Measurements from ENCODE around the gene HIP1. TPM values are rescaled to one million over a fixed set of nuclear protein-coding genes. Genes with fewer than 3 reads are reported as not detected.
"Not testable (repeated sequence)": the region's sequence is repeated elsewhere in the genome, so short reads cannot be mapped to it uniquely, and the experiment has no call there.

The HIP1 gene
- polyA plus RNA-seq, 4 donors = 0.22 to 7.1 (median 2.2) TPM

DNA sequence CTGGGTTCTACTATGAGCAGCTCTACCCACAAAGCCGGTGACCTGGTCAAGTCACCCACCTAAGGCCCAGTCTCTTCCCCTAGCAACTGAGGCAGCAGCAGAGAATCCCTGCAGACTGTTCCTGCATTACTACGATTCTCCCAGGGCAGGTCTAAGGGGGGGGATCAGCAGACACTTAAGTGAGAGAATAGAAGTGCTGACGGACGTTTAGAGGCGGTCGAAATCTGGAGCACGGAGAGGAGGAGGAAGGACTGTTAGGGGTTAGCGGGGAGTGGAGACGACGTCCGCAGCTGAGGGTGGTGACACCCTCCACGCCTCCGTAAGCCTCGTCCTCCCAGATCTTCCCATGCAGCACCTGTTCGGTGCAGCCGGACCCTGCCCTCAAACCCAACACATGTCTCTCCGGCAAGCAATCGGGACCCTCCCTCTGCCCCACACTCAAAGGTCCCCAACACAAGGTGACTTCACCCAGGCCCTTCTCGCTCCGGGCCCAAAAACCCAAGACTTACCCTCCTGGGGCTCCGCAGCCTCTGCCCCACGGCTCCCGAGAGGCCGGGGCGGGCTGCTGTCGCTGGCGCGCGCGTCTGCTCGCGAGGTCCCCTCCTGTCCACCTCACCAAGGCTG lies 253.3 kb downstream of the HIP1 start:
- 0 to 3% (median 2%) methylated on average over 14 to 28 of the region's 32 CpGs for WGBS, 3 donors
- Histone ChIP-seq H3K4me3 (ENCODE audit: low read depth in 1 of 3, low read length in 3 of 3) (peak overlapping the region; percentile 50 to 80 (median 76)), H3K27ac (ENCODE audit: low read depth in 1 of 3, low read length in 2 of 3) (peak overlapping the region in 2 of 3 donors; percentile 65 to 78)
- H3K36me3 ChIP-seq (ENCODE audit: control insufficient read depth in 3 of 3, insufficient read depth in 2 of 3, low read depth in 1 of 3, low read length in 3 of 3); FAIRE-seq; H3K9me3 ChIP-seq (ENCODE audit: control insufficient read depth in 2 of 2, insufficient read depth in 1 of 2, low read depth in 1 of 2, low read length in 1 of 2); H3K27me3 ChIP-seq (ENCODE audit: control insufficient read depth in 3 of 3, insufficient read depth in 3 of 3, low read length in 3 of 3); H3K4me1 ChIP-seq (ENCODE audit: control insufficient read depth in 3 of 3, insufficient read depth in 2 of 3, low read depth in 1 of 3, low read length in 2 of 3): not testable (repeated sequence)
- DNase-seq = peak; percentile 12 to 47

Other genes starting within 250 kb of the HIP1 start
- 1 to 10 TPM in 1 of 4 donors, not detected in 3; 1.9 TPM for gene SPDYE5, start 246.6 kb downstream of the HIP1 start, polyA plus RNA-seq
- gene CCL26, start 33.3 kb upstream of the HIP1 start, polyA plus RNA-seq = 1 to 10 TPM in 1 of 4 donors, not detected in 3; 3.7 TPM
- gene CCL24, start 74.9 kb upstream of the HIP1 start, polyA plus RNA-seq = 10 to 100 TPM in 3 of 4 donors, 1 to 10 TPM in 1; 2.9 to 76.7 (median 31.6) TPM
- gene RHBDD2, start 140.1 kb upstream of the HIP1 start, polyA plus RNA-seq = 10 to 100 TPM; 55.4 to 67.0 (median 58.0) TPM
- 100 to 1,000 TPM in 3 of 4 donors, 10 to 100 TPM in 1; 80.5 to 461 (median 262) TPM for gene POR, start 176.2 kb upstream of the HIP1 start, polyA plus RNA-seq